GM19238 (cell line): ENCODE data around the gene NR1D2.

Experiments used
- DNase-seq: peaks from one replicate; pipeline ENCODE4 v3.0.0; 2011; ENCODE audit warnings: low spot score; ENCODE audit not compliant: insufficient read length

The NR1D2 gene

GRCh38 chr3:23928524-23928923 lies 16.6 kb upstream of the NR1D2 start:
- no peak for DNase-seq

GRCh38 chr3:23931597-23931996 lies 13.5 kb upstream of the NR1D2 start:
- no peak for DNase-seq

GRCh38 chr3:23932571-23932970 lies 12.5 kb upstream of the NR1D2 start:
- no peak for DNase-seq

GRCh38 chr3:23934253-23934652 lies 10.8 kb upstream of the NR1D2 start:
- no peak for DNase-seq

- no peak for DNase-seq
Measured at GRCh38 chr3:23937296-23937695, 7.8 kb upstream of the NR1D2 start.

- DNase-seq, result no peak
Measured at GRCh38 chr3:23938688-23939087, 6.4 kb upstream of the NR1D2 start.

- DNase-seq, result no peak
Measured at GRCh38 chr3:23940775-23941174, 4.3 kb upstream of the NR1D2 start.

GRCh38 chr3:23941440-23941839 lies 3.6 kb upstream of the NR1D2 start:
- DNase-seq, result no peak

- no peak for DNase-seq
Measured at GRCh38 chr3:23942546-23942945, 2.5 kb upstream of the NR1D2 start.

GRCh38 chr3:23944007-23944783 lies 891 bp upstream of the NR1D2 start:
- DNase-seq, result no peak

- no peak for DNase-seq
Measured at GRCh38 chr3:23945663-23945912, 502 bp downstream of the NR1D2 start.

- peak; percentile 93 for DNase-seq
Measured at GRCh38 chr3:23945913-23946687, 1.0 kb downstream of the NR1D2 start.

- no peak for DNase-seq
Measured at GRCh38 chr3:23948761-23949160, 3.7 kb downstream of the NR1D2 start.

- no peak for DNase-seq
Measured at GRCh38 chr3:23949784-23950183, 4.7 kb downstream of the NR1D2 start.

GRCh38 chr3:23950293-23950692 lies 5.2 kb downstream of the NR1D2 start:
- no peak for DNase-seq

GRCh38 chr3:23952646-23953045 lies 7.6 kb downstream of the NR1D2 start:
- no peak for DNase-seq

GRCh38 chr3:23953523-23953922 lies 8.4 kb downstream of the NR1D2 start:
- no peak for DNase-seq

- DNase-seq, result no peak
Measured at GRCh38 chr3:23954144-23954543, 9.1 kb downstream of the NR1D2 start.

GRCh38 chr3:23956701-23957100 lies 11.6 kb downstream of the NR1D2 start:
- DNase-seq, result no peak

- DNase-seq, result no peak
Measured at GRCh38 chr3:23959135-23959900, 14.2 kb downstream of the NR1D2 start.

- no peak for DNase-seq
Measured at GRCh38 chr3:23960649-23961048, 15.6 kb downstream of the NR1D2 start.

- DNase-seq, result no peak
Measured at GRCh38 chr3:23961066-23961465, 16.0 kb downstream of the NR1D2 start.
